HuH-7 (cell line): ENCODE data around the gene CHML.

ENCODE experiments used
- DNase-seq: peaks from one replicate; pipeline ENCODE4 v3.0.0; 2011; ENCODE audit warnings: low spot score

CHML gene

GRCh38 chr1:241645199-241645598, 5.0 kb upstream of the CHML start:
- DNase-seq = no peak

GRCh38 chr1:241644259-241644658, 4.1 kb upstream of the CHML start:
- no peak for DNase-seq

GRCh38 chr1:241642593-241642944, 2.4 kb upstream of the CHML start:
- no peak for DNase-seq

- peak; percentile 32 for DNase-seq
These were observed 1.8 kb upstream of the CHML start for GRCh38 chr1:241641773-241642592.

GRCh38 chr1:241640867-241641622, 876 bp upstream of the CHML start:
- DNase-seq = peak; percentile 20

GRCh38 chr1:241639623-241640148, 483 bp downstream of the CHML start:
- DNase-seq = peak; percentile 52

- DNase-seq = no peak
These were observed 1.1 kb downstream of the CHML start for GRCh38 chr1:241638909-241639622.

- no peak for DNase-seq
These were observed 2.0 kb downstream of the CHML start for GRCh38 chr1:241638099-241638682.

GRCh38 chr1:241637604-241638003, 2.6 kb downstream of the CHML start:
- no peak for DNase-seq

- DNase-seq = no peak
These were observed 3.1 kb downstream of the CHML start for GRCh38 chr1:241637046-241637590.

GRCh38 chr1:241636291-241636690, 3.9 kb downstream of the CHML start:
- no peak for DNase-seq

GRCh38 chr1:241635556-241636152, 4.5 kb downstream of the CHML start:
- no peak for DNase-seq

- no peak for DNase-seq
These were observed 7.2 kb downstream of the CHML start for GRCh38 chr1:241632987-241633386.

- no peak for DNase-seq
These were observed 8.5 kb downstream of the CHML start for GRCh38 chr1:241631674-241632073.

- no peak for DNase-seq
These were observed 9.3 kb downstream of the CHML start for GRCh38 chr1:241630899-241631298.

- no peak for DNase-seq
These were observed 9.7 kb downstream of the CHML start for GRCh38 chr1:241630476-241630875.

- DNase-seq = no peak
These were observed 10.2 kb downstream of the CHML start for GRCh38 chr1:241630005-241630404.

- no peak for DNase-seq
These were observed 12.5 kb downstream of the CHML start for GRCh38 chr1:241627453-241628259.

GRCh38 chr1:241624935-241625334, 15.2 kb downstream of the CHML start:
- DNase-seq = no peak

GRCh38 chr1:241622669-241623068, 17.5 kb downstream of the CHML start:
- DNase-seq = no peak

GRCh38 chr1:241617426-241617825, 22.7 kb downstream of the CHML start:
- DNase-seq = no peak
